Ammon's horn (tissue), 1 donor: Measurements from ENCODE around the gene SPRED2.

Source experiments
- DNase-seq: peaks from one replicate; pipeline ENCODE4 v3.0.0-alpha.2; 2016; ENCODE audit warnings: low spot score

Gene SPRED2

GRCh38 chr2:65364986-65365733 lies 67.2 kb downstream of the SPRED2 start:
- DNase-seq: no peak

GRCh38 chr2:65363879-65364666 lies 68.3 kb downstream of the SPRED2 start:
- no peak for DNase-seq

GRCh38 chr2:65361623-65362022 lies 70.8 kb downstream of the SPRED2 start:
- DNase-seq: peak; percentile 66

GRCh38 chr2:65360441-65360840 lies 72.0 kb downstream of the SPRED2 start:
- no peak for DNase-seq

- no peak for DNase-seq
These were observed 73.6 kb downstream of the SPRED2 start for GRCh38 chr2:65358678-65359400.

GRCh38 chr2:65357959-65358294 lies 74.5 kb downstream of the SPRED2 start:
- DNase-seq: no peak

- no peak for DNase-seq
These were observed 75.1 kb downstream of the SPRED2 start for GRCh38 chr2:65357095-65357958.

- DNase-seq: no peak
These were observed 77.1 kb downstream of the SPRED2 start for GRCh38 chr2:65355186-65355831.

GRCh38 chr2:65354773-65355172 lies 77.6 kb downstream of the SPRED2 start:
- DNase-seq: no peak

- no peak for DNase-seq
These were observed 78.5 kb downstream of the SPRED2 start for GRCh38 chr2:65353927-65354326.

- no peak for DNase-seq
These were observed 79.4 kb downstream of the SPRED2 start for GRCh38 chr2:65353046-65353445.

GRCh38 chr2:65351948-65352595 lies 80.3 kb downstream of the SPRED2 start:
- DNase-seq: no peak

GRCh38 chr2:65351234-65351947 lies 81.0 kb downstream of the SPRED2 start:
- DNase-seq: no peak

- DNase-seq: no peak
These were observed 81.7 kb downstream of the SPRED2 start for GRCh38 chr2:65350651-65351056.

- DNase-seq: no peak
These were observed 82.5 kb downstream of the SPRED2 start for GRCh38 chr2:65349863-65350262.

- DNase-seq: no peak
These were observed 84.5 kb downstream of the SPRED2 start for GRCh38 chr2:65347913-65348312.

- DNase-seq: no peak
These were observed 86.8 kb downstream of the SPRED2 start for GRCh38 chr2:65345631-65346030.

GRCh38 chr2:65344689-65345088 lies 87.7 kb downstream of the SPRED2 start:
- DNase-seq: no peak

GRCh38 chr2:65344182-65344581 lies 88.2 kb downstream of the SPRED2 start:
- no peak for DNase-seq

- no peak for DNase-seq
These were observed 89.0 kb downstream of the SPRED2 start for GRCh38 chr2:65343386-65343785.
